ENCODE data around the gene COLEC11.

GRCh38 chr2:3648652-3649177, 53.8 kb downstream of the COLEC11 start:
- TF ChIP-seq, protein P1, sequence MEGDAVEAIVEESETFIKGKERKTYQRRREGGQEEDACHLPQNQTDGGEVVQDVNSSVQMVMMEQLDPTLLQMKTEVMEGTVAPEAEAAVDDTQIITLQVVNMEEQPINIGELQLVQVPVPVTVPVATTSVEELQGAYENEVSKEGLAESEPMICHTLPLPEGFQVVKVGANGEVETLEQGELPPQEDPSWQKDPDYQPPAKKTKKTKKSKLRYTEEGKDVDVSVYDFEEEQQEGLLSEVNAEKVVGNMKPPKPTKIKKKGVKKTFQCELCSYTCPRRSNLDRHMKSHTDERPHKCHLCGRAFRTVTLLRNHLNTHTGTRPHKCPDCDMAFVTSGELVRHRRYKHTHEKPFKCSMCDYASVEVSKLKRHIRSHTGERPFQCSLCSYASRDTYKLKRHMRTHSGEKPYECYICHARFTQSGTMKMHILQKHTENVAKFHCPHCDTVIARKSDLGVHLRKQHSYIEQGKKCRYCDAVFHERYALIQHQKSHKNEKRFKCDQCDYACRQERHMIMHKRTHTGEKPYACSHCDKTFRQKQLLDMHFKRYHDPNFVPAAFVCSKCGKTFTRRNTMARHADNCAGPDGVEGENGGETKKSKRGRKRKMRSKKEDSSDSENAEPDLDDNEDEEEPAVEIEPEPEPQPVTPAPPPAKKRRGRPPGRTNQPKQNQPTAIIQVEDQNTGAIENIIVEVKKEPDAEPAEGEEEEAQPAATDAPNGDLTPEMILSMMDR (conservative IDR thresholded peaks at IDR 0.05; ENCODE audit: low read depth in 2 of 2): no peak
- no peak for TF ChIP-seq CREB1 (CRISPR knock-in tag; IDR thresholded peaks at IDR 0.05; ENCODE audit: low read depth)
- TF ChIP-seq POLR2AphosphoS5 (IDR thresholded peaks at IDR 0.05; ENCODE audit: low read depth): no peak
- TF ChIP-seq EZH2 (IDR thresholded peaks at IDR 0.05; ENCODE audit: low read depth, unreplicated experiment): no peak
- no peak for TF ChIP-seq ZNF331 (CRISPR knock-in tag; IDR thresholded peaks at IDR 0.05; ENCODE audit: low read depth)
- no peak for TF ChIP-seq REST (IDR thresholded peaks at IDR 0.05; ENCODE audit: unreplicated experiment)
- TF ChIP-seq ZNF114 (CRISPR knock-in tag; IDR thresholded peaks at IDR 0.05): no peak
- TF ChIP-seq EZH2phosphoT487 (IDR thresholded peaks at IDR 0.05; ENCODE audit: unreplicated experiment): no peak
- no peak for TF ChIP-seq NANOG (IDR thresholded peaks at IDR 0.05; ENCODE audit: borderline replicate concordance)
- no peak for TF ChIP-seq JUNB (IDR thresholded peaks at IDR 0.05; ENCODE audit: unreplicated experiment)

Data from GM23338 (cell line).